ENCODE measurements around the gene EMILIN2.

The EMILIN2 gene

DNA sequence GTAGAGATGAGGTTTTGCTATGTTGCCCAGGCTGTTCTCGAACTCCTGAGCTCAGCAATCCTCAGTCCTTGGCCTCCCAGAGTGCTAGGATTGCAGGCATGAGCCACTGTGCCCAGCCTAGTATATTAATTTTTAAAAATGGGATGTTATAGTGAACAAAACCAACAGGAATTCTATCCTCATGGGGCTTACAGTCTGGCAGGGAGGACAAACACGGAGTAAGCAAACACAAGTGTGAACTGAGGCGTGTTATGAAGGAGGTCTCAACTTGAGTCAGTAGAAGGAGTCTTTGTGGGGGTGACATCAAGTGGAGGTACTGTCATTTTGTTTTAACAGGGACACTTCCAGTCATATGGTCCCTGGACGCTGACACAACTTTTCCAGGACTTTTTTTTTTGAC lies 33.1 kb downstream of the EMILIN2 start:
- no peak for DNase-seq

DNA sequence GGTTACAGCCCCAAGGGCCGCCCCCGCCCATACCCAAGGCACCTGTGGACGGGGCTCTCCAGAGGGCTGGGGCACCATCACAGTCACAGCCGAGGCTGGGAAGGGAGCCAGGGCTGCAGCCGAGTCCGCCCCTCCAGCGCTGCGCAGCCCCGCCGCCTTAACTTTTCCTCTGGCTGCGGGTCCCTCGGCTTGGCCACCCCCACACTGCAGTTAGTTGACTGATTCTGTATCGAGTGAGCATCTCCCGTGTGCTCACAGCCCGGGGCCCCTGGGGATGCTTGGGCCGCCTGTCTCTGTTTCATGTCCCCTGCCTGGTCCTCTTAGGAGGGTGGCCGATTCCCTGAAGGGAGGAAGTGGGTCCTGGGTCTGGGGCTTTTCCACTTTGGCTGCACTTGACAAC lies 33.7 kb downstream of the EMILIN2 start:
- no peak for DNase-seq

DNA sequence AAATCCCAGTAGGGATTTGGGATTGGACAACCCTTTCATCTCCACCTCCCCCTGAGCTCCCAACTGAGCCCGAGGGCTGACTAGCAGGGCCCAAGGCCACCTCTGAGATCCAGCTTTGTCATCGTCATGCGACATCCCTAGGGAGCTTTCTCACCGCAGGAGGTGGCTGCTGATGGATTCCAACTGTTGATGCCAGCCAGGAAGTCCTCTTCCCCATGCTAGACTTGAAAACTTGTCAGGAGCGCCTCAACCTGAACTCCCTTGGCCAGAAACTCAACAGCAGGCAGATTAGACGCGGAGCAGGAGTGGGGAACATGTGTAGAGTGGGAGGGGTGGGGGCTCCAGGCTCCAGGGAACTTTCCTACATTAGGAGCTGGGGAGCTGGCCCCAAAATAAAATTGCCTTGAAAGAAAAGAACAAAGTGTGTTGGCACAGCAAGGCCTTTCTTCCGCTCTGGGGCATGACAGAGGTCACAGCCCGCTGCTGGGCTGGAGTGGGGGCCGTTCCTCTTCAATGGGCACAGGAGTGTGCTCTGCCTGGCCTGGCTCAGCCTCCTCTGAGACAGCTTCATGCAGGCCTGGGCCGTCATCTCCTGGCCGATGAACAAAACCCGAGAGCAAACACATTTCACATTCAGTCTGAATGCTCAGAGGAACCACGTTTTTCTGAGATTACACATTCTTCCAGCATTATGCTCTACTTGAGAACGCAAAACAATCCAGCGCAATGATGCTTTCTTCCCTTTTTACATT lies 34.5 kb downstream of the EMILIN2 start:
- no peak for DNase-seq

DNA sequence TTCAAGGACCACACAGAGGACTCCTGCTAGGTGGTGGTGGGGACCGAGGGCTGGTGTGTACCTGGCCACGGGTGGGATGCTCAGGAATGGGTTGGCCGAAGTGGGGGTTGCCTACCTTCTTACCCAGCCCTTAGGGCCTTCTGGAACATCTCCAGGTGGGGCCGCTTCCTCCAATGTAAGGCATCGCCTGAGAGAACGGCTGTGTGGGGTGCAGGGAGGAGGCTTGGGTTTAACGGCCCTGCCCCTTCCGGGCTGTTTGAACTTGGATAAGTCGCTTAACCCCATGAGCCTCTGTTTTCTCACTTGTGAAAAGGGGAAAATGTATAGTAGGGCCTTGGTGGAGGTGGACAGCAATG lies 35.0 kb downstream of the EMILIN2 start:
- peak; percentile 25 for DNase-seq

- no peak for DNase-seq
Measured at GRCh38 chr18:2882201-2882600, 35.4 kb downstream of the EMILIN2 start.

GRCh38 chr18:2883076-2883735 lies 36.4 kb downstream of the EMILIN2 start:
- DNase-seq, result peak; percentile 57

- no peak for DNase-seq
Measured at GRCh38 chr18:2884706-2885285, 38.0 kb downstream of the EMILIN2 start.

GRCh38 chr18:2887470-2887869 lies 40.7 kb downstream of the EMILIN2 start:
- no peak for DNase-seq

GRCh38 chr18:2889761-2890192 lies 43.0 kb downstream of the EMILIN2 start:
- DNase-seq, result peak; percentile 82

GRCh38 chr18:2890606-2891005 lies 43.8 kb downstream of the EMILIN2 start:
- DNase-seq, result no peak

DNA sequence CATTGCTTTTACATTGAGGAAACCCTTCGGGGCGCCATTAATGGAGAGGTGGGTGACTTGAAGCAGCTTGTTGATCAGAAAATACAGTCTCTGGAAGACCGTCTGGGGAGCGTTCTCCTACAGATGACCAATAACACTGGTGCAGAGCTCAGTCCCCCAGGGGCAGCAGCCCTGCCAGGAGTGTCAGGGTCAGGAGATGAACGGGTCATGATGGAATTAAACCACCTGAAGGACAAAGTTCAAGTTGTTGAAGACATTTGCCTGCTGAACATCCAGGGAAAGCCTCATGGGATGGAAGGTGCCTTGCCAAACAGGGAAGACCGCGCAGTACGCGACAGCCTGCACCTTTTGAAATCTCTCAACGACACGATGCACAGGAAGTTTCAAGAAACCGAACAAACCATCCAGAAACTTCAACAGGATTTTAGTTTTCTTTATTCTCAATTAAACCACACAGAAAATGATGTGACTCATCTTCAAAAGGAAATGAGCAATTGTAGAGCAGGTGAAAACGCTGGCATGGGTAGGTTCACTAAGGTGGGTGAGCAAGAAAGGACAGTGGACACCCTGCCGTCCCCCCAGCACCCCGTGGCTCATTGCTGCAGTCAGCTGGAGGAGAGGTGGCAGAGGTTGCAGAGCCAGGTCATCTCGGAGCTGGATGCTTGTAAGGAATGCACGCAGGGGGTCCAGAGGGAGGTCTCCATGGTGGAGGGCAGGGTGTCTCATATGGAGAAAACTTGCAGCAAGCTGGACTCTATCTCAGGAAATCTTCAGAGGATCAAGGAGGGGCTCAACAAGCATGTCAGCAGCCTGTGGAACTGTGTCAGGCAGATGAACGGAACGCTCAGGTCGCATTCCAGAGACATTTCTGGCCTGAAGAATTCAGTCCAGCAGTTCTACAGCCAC lies 45.0 kb downstream of the EMILIN2 start:
- peak; percentile 23 for DNase-seq

DNA sequence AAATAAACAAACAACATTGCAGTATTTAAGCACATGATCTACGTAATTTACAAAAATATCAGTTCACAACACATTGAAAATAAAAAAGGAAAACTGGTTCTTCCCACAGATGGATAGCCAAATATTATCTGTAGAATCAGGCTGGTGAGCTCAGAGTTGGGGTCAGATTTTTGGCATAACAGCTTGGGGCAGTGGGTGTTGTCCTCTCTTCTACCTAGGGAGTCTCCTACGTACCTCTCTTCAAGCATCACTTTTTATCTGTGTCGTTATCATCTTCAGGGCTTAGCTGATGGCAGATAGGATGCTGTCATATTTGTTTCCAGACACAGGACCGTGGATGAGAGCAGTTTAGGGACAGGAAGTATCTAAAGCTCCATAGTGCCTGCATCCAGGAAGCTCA lies 46.2 kb downstream of the EMILIN2 start:
- no peak for DNase-seq

GRCh38 chr18:2893676-2894075 lies 46.9 kb downstream of the EMILIN2 start:
- DNase-seq, result no peak

DNA sequence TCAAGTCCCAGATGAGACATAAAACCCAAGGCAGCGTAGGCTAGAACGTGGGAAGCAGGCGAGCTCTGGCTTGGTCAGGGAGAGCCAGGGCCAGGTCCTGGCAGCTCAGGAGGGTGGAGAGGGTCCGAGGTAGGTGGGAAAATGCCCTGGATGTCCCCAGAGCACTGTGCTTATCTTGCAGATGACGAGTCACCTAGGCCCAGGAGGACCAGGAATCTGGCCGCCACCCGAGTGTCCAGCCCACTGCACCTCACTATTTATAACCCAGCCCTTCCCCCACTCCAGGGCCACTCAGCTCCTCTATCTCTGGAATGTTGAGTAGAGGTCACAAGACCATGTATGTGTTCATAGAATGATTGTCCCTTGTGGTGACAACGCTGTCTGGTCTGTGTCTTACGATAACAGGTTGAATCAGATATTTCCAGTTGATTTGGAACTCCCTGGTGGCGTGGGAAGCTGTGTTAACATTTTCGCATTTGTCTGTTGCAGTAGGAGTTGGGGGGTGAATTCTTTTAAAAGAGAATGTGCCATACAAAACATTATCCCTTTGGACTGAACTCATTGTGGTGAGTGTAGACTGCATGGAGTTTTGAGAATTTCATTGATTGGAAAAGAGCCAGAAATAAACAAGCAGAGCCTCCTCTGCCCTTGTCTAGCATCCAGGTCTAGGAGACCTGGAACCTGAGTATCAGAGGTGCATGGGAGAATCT lies 47.5 kb downstream of the EMILIN2 start:
- no peak for DNase-seq

DNA sequence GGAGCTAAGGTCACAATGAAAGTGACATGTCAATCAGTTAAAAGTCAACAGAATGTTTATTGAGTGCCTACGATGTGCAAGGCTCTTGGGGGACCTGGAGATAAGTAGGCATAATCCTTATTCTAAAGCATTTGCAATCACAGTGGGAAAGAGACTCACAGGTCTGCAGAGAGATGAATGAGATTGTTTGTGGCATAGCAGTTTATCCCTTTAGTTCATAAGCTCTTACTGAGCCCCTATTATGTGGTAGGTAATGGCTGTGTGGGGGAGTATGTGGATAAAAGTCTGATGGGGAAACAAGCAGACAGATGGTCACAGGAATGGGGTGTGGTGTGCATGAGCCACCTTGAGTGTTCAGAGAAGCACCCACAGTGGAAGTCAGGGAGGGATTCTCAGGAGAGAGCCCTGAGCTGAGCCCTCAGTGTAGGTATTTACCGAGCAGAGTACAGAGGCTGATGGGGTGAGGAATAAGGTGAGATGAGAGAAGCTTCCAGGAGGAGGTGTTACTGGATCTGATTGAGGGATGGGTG lies 48.1 kb downstream of the EMILIN2 start:
- no peak for DNase-seq

- no peak for DNase-seq
Measured at GRCh38 chr18:2895391-2895790, 48.6 kb downstream of the EMILIN2 start.

DNA sequence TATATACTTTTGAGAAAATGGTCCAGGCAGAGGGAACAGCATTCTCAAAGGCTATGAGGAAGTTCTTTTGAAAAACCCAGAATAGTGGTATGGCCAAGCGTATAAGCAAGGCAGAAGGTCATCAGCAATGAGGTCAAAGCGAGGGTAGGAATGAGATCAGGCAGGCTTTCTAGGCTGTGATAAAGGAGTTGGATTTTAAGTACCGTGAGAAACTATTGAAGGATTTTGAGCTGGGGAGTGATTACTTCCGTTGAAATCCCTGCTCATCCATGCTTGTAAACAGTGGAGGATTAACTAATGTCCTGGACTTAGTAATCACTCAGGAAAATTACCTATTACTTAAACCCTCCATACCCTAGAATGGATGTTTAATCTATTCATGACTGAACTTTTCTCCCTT lies 50.2 kb downstream of the EMILIN2 start:
- no peak for DNase-seq

DNA sequence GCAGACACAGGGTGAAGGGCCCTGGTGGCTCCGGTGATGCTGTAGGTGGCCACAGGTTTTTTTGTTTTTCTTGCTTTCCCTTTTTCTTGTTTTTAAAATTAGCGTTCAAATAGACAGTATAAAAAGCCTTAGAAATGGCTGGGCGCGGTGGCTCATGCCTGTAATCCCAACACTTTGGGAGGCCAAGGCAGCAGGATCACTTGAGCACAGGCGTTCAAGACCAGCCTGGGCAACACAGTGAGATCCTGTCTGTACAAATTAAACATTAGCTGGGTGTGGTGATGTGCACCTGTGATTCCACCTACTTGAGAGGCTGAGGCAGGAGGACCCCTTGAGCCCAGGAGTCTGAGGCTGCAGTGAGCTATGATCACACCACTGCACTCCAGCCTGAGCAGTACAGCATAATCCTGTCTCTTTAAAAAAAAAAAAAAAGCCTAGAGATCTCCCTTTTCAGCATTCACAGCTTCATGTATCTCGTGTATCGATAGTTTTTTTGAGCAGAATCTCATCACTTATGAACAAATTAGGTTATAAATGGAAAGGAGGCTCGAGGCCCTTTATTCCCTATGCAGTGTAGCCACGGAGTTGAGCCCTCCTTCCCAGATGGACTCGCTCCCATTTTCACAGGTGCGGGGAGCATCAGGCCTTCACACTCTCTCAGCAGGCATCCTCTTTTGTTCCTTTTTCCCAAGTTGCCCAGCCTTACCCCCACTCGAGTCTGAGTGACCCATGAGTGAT lies 50.8 kb downstream of the EMILIN2 start:
- no peak for DNase-seq

DNA sequence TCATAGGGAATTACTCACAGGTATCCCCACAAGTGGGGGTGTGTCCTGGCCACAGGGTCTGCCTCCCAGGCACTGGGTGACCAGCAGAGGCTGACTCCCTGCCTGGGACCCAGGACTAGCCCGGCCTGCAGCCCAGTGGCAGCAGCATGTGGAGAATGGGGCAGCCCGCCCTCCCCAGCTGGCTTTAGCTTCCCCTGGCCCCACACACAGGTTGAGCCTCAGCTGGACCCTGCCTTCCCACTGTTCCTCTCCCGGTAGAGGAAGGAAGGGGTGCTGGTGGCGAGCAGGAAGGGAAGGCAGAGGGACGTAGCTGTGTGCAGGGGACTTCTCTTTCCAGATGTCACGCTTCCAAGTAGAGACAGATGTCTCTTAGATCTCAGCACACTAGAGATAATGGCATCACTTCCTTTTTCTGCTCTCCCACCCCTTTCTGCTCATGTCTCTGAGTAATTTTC lies 51.4 kb downstream of the EMILIN2 start:
- DNase-seq, result no peak

DNA sequence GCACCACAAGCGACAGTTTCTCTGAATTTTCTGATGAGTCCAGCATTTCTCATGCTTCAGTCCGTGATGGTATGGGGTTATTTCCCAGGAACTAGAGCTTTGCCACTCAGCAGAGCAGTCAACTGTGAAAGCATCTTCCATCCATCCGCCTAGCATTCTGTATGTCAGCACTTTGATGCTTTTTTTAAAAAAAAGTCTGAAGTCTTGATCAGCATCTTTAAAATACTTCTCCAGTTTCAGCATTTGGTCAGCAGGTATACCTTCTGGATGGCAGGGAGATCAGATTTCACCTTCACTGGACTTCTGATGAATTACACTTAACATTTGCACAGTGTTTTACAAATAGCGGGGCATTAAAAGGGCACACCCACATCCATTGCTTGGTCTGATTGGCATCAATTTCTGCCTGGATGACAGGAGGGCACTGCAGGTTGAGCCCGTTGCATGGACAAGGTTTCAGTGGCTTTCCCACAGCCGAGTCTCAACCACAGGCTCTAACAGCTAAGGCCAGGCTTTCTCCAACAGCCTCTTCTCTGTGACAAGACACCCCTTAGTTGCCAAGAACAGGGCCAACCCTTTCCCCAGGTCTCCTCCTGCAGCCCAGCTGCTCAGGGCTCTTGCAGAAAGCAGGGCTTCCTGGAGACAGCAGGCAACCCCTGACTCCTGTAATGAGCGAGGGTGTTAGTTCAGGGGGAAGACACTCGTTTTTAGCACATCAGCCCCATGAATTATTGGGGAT lies 54.0 kb downstream of the EMILIN2 start:
- no peak for DNase-seq

All from CD4-positive, alpha-beta T cell treated with Interleukin-17A for 1 hour (primary cell).